K562 (cell line): Measurements from ENCODE around the gene SZT2. TPM values are rescaled to one million over a fixed set of nuclear protein-coding genes. Genes with fewer than 3 reads are reported as not detected.

Source experiments
- ATAC-seq: fragments of 200-7000 bp; cut with Tn5 transposase; 3 replicates; pipeline ENCODE4 v1.9.1; 2020; ENCODE audit warnings: moderate library complexity
- BruUV-seq: library from RNA; stranded (reverse); fragments of 400-500 nt; replicated peaks from 2 replicates; lab custom pipeline; 2021; lab: Mats Ljungman, UMichigan
- CTCF ChIA-PET: fragments of 300-600 bp; formaldehyde crosslinking; extraction: SDS; loops from one replicate; lab custom pipeline; 2021; ENCODE audit warnings: low intra/inter-chr PET ratio; lab: Yijun Ruan, JAX
- POLR2A ChIA-PET: fragments of 300-600, 350-650 bp; sonication (Branson Sonifier 250); formaldehyde crosslinking; extraction: SDS; loops from one replicate; lab custom pipeline; 2021; ENCODE audit warnings: antibody characterized with exemption, inconsistent platforms; lab: Yijun Ruan, JAX
- DNase-seq, 4 experiments: peaks; one replicate each; pipeline versions ENCODE4 v3.0.0 to v3.0.0-alpha.2; 2011 to 2018; ENCODE audit warnings: low spot score in 3 of 4, mixed read lengths in 3 of 4; ENCODE audit errors: extremely low read depth in 1 of 4
- FAIRE-seq: peaks from 2 replicates; lab custom pipeline; 2011; peaks lifted over from hg19 to GRCh38; lab: Jason Lieb, UNC
- H2AFZ ChIP-seq: 2 replicates; pipeline ENCODE4 v1.6.0; 2011; ENCODE audit warnings: low read depth, low read length, control low read depth, inconsistent platforms
- H3K27ac ChIP-seq: fragments of 200-600 bp; 3 replicates; pipeline ENCODE4 v1.8.0; 2011; ENCODE audit warnings: low read depth, mild to moderate bottlenecking, control low read depth, inconsistent platforms, low read length, moderate library complexity, mixed read lengths; ENCODE audit errors: extremely low read depth
- H3K27me3 ChIP-seq, 2 experiments: fragments of 300-600 bp in 1 of 2; 2 replicates in 1 of 2; 3 replicates in 1 of 2; pipeline versions ENCODE4 v1.6.0 to v1.8.0; 2011; ENCODE audit warnings: inconsistent platforms in 2 of 2, low read length in 2 of 2, mild to moderate bottlenecking in 1 of 2, mixed read lengths in 1 of 2, moderate library complexity in 1 of 2; ENCODE audit not compliant: control insufficient read depth in 2 of 2, insufficient read depth in 2 of 2
- H3K36me3 ChIP-seq: fragments of 300-600 bp; 3 replicates; pipeline ENCODE4 v1.8.0; 2011; ENCODE audit warnings: mild to moderate bottlenecking, low read length, inconsistent platforms; ENCODE audit not compliant: control insufficient read depth, insufficient read depth
- H3K4me1 ChIP-seq, 2 experiments: fragments of 200-600 bp in 1 of 2; replicated peaks in 1 of 2; 2 replicates in 1 of 2; 3 replicates in 1 of 2; pipeline versions ENCODE4 v1.5.1 to v1.8.0; 2011; ENCODE audit warnings: inconsistent platforms in 2 of 2, low read length in 2 of 2, mild to moderate bottlenecking in 1 of 2, mixed read lengths in 1 of 2, moderate library complexity in 1 of 2; ENCODE audit not compliant: control insufficient read depth in 2 of 2, insufficient read depth in 2 of 2
- H3K4me2 ChIP-seq: 2 replicates; pipeline ENCODE4 v1.6.1; 2011; ENCODE audit warnings: low read length, control low read depth, inconsistent platforms, mixed read lengths; ENCODE audit not compliant: insufficient read depth
- H3K4me3 ChIP-seq: fragments of 200-600 bp; sonication (generic), shearing (Covaris generic); 2 replicates; pipeline ENCODE4 v1.5.1; 2016; ENCODE audit warnings: control low read depth, inconsistent platforms
- H3K79me2 ChIP-seq: fragments of 200-600 bp; 3 replicates; pipeline ENCODE4 v1.8.0; 2011; ENCODE audit warnings: low read length, inconsistent platforms; ENCODE audit not compliant: control insufficient read depth, insufficient read depth
- H3K9ac ChIP-seq, 2 experiments: 2 replicates each; pipeline versions ENCODE4 v1.6.0 to v1.6.1; 2011; ENCODE audit warnings: low read depth in 2 of 2, low read length in 2 of 2, control low read depth in 1 of 2, inconsistent platforms in 1 of 2, mild to moderate bottlenecking in 1 of 2, mixed read lengths in 1 of 2; ENCODE audit not compliant: insufficient read depth in 1 of 2
- H3K9me1 ChIP-seq: one replicate; pipeline ENCODE4 v1.6.0; 2011; ENCODE audit warnings: inconsistent platforms, mild to moderate bottlenecking, low read length, moderate library complexity; ENCODE audit not compliant: control insufficient read depth, insufficient read depth
- H3K9me3 ChIP-seq: replicated peaks from 2 replicates; pipeline ENCODE4 v1.5.1; 2011; ENCODE audit warnings: low read depth, low read length, inconsistent platforms; ENCODE audit not compliant: control insufficient read depth, insufficient read depth
- H4K20me1 ChIP-seq: replicated peaks from 2 replicates; pipeline ENCODE4 v1.6.1; 2011; ENCODE audit warnings: low read length, inconsistent platforms, mixed read lengths; ENCODE audit not compliant: control insufficient read depth, insufficient read depth
- USF1 ChIP-seq: sonication (generic); formaldehyde crosslinking; IDR thresholded peaks from 2 replicates; pipeline ENCODE4 v1.9.0; 2022; ENCODE audit warnings: mild to moderate bottlenecking, missing genetic modification reagents
- ZSCAN32 ChIP-seq: fragments of 450-650 bp; formaldehyde crosslinking; IDR thresholded peaks from 2 replicates; pipeline ENCODE4 v1.4.0; 2020; ENCODE audit warnings: mild to moderate bottlenecking, moderate library complexity
- WGBS: fragments of 100-300 bp; shearing (Covaris generic); methylation state at CpG from one replicate; pipeline ENCODE4 v1.1.6; 2016; ENCODE audit warnings: low coverage, mixed read lengths; ENCODE audit not compliant: insufficient coverage; ENCODE audit errors: missing lambda C conversion rate; 5-methylcytosine and 5-hydroxymethylcytosine counted together
- in situ Hi-C: fragments of 300-500 bp; cut with MboI; formaldehyde crosslinking; loops from 4 replicates; pipeline ENCODE4 v1.15.0; 2018; ENCODE audit warnings: inconsistent platforms, mixed read lengths
- intact Hi-C: fragments of 100-400 bp; cut with micrococcal nuclease; formaldehyde crosslinking; loops from 2 replicates; pipeline ENCODE4 v1.14.2; 2022
- polyA plus RNA-seq, 8 experiments: library from polyadenylated mRNA; depleted of rRNA in 4 of 8; stranded (reverse) in 5 of 8; unstranded in 3 of 8; fragments of >200 nt; fragmentation: Nextera tagmentation in 2 of 8; fragmentation: Illumina TruSeq in 1 of 8; extraction: Ambion mirVana in 2 of 8; extraction: Trizol in 1 of 8; gene quantifications; 2 replicates each; pipeline versions ENCODE4 v1.2.1 to v1.2.3, GENCODE V29; 2011 to 2014; ENCODE audit warnings: inconsistent platforms in 1 of 8, missing spikeins in 1 of 8
- total RNA-seq, 7 experiments: library from RNA; depleted of rRNA in 6 of 7; stranded (reverse); fragments of >200 nt in 6 of 7; fragmentation: Illumina TruSeq in 2 of 7; extraction: Trizol in 2 of 7; gene quantifications; 2 replicates each; pipeline versions ENCODE4 v1.2.1 to v1.2.3, GENCODE V29; 2011 to 2021; ENCODE audit warnings: low replicate concordance in 1 of 7

The SZT2 gene
- total and polyA plus RNA-seq, 9 of the 15 experiments (the other 6 are each of a cell fraction or from before 2014, with no cell fraction given), result 0.88 to 31.0 (median 12.8) TPM

DNA sequence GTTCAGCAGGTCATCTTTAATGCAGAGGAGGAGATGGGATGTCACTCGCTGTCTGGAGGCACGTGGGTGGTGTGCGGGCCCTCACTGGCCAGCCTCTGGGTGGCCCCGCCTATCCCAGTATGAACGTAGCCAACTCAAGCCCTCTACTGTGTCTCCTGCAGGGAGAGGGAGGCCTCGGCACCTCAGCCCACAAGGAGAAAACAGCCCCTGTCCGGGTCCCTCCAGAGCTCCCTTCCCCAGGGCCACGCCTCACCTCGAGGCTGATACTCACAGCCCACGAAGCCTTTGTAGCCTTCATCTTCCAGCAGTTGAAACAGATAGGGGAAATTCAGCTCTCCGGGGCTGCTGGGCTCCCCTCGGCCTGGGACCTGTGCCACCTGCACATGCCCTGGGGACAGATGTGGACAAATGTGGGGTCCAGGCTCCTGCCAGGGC is 61.5 kb downstream of the SZT2 start:
- FAIRE-seq (no peak), ATAC-seq (peak; percentile 24; the same call in 2 of the 3 replicates), DNase-seq (no peak)
- H3K9ac ChIP-seq, result no peak overlapping the region
- in situ Hi-C loops (no loop called here), intact Hi-C loops (no loop called here)
- no peak overlapping the region for H3K27ac ChIP-seq
- 0 out of 2 replicates have a peak, but pooled peaks cover 4% of the 10 kb centered on the region for H4K20me1 ChIP-seq
- TF ChIP-seq USF1 (CRISPR knock-in tag) (peak; percentile 58; the same call in 1 of the 2 replicates), ZSCAN32 (no peak)
- no TSS peak for BruUV-seq
- ChIA-PET POLR2A (interaction anchor here (0.6 to 2.3 kb wide), 5 partner anchors 9 to 185 kb away, joined by 3 to 6 read pairs (median 3); no protein-coding TSS in a partner anchor), CTCF (interaction anchor here (0.6 kb wide), 1 partner anchor 520 kb away, joined by 3 read pairs; no protein-coding TSS in a partner anchor)
- H3K79me2 ChIP-seq, result no peaks in the 10 kb centered on the region
- no peaks in the 10 kb centered on the region for H3K9me1 ChIP-seq
- no peak overlapping the region for H2AFZ ChIP-seq
- H3K36me3 ChIP-seq, result peaks cover 48% of the 10 kb centered on the region; the same call in 2 of the 3 replicates
- H3K27me3 ChIP-seq, result no peaks in the 10 kb centered on the region; a peak in 1 of 5 replicates
- peaks cover 0 to 16% of the 10 kb centered on the region in 2 experiments; a peak in 3 of 5 replicates for H3K4me1 ChIP-seq
- H3K4me3 ChIP-seq, result no peak overlapping the region
- H3K4me2 ChIP-seq, result no peak overlapping the region
- no peaks in the 10 kb centered on the region for H3K9me3 ChIP-seq
- WGBS, result 64% methylated on average over 11 of the region's 12 CpGs
